HEK293 (cell line): Measurements from ENCODE around the gene PHACTR1.
A peak's percentile ranks its signal among the peaks of the same experiment; 100 is the strongest.

Experiments used
- CTCF ChIA-PET: fragments of 350-600 bp; formaldehyde crosslinking; extraction: SDS; loops from one replicate; lab custom pipeline; 2021; ENCODE audit warnings: antibody characterized with exemption; lab: Yijun Ruan, JAX
- POLR2A ChIA-PET: fragments of 300-600 bp; formaldehyde crosslinking; extraction: SDS; loops from one replicate; lab custom pipeline; 2020; ENCODE audit warnings: antibody characterized with exemption, inconsistent platforms; lab: Yijun Ruan, JAX
- H3K27ac ChIP-seq: fragments of 200-500 bp; sonication (Bioruptor generic); 2 replicates; pipeline ENCODE4 v1.5.1; 2014; ENCODE audit warnings: low read depth, low read length, control low read depth, inconsistent platforms; ENCODE audit errors: extremely low read depth
- H3K36me3 ChIP-seq, 2 experiments: fragments of 200-500 bp in 1 of 2; sonication (Bioruptor generic) in 1 of 2; 1 replicate in 1 of 2; 2 replicates in 1 of 2; pipeline ENCODE4 v1.5.1; 2014 to 2017; ENCODE audit warnings: inconsistent platforms in 2 of 2, low read length in 2 of 2; ENCODE audit not compliant: control insufficient read depth in 2 of 2, insufficient read depth in 1 of 2
- H3K4me1 ChIP-seq: fragments of 200-500 bp; sonication (Bioruptor generic); 2 replicates; pipeline ENCODE4 v1.5.1; 2014; ENCODE audit warnings: mild to moderate bottlenecking, low read length, inconsistent platforms; ENCODE audit not compliant: control insufficient read depth, insufficient read depth
- H3K4me3 ChIP-seq: 2 replicates; pipeline ENCODE4 v1.5.1; 2011; ENCODE audit warnings: low read depth, mild to moderate bottlenecking, control low read depth, low read length, moderate library complexity
- H3K9me3 ChIP-seq: fragments of 200-500 bp; sonication (Bioruptor generic); 2 replicates; pipeline ENCODE4 v1.5.1; 2014; ENCODE audit warnings: low read depth, low read length, inconsistent platforms; ENCODE audit not compliant: control insufficient read depth, insufficient read depth
- SCRT1 ChIP-seq: fragments of 450-650 bp; formaldehyde crosslinking; IDR thresholded peaks from 2 replicates; pipeline ENCODE4 v1.5.1; 2016; ENCODE audit warnings: missing biosample characterization, missing genetic modification characterization, borderline replicate concordance
- ZBTB8A ChIP-seq: fragments of 450-650 bp; formaldehyde crosslinking; IDR thresholded peaks from 2 replicates; pipeline ENCODE4 v1.5.1; 2016; ENCODE audit warnings: missing biosample characterization, missing genetic modification characterization
- ZFP3 ChIP-seq: fragments of 450-650 bp; formaldehyde crosslinking; IDR thresholded peaks from 2 replicates; pipeline ENCODE4 v1.5.1; 2016; ENCODE audit warnings: low read depth, missing biosample characterization, missing genetic modification characterization
- ZNF157 ChIP-seq: fragments of 450-650 bp; formaldehyde crosslinking; IDR thresholded peaks from 2 replicates; pipeline ENCODE4 v1.5.1; 2016; ENCODE audit warnings: missing biosample characterization, missing genetic modification characterization
- ZNF521 ChIP-seq: fragments of 450-650 bp; formaldehyde crosslinking; IDR thresholded peaks from 2 replicates; pipeline ENCODE4 v1.5.1; 2017; ENCODE audit warnings: missing biosample characterization, mild to moderate bottlenecking, missing genetic modification characterization
- ZNF544 ChIP-seq: fragments of 450-650 bp; formaldehyde crosslinking; IDR thresholded peaks from 2 replicates; pipeline ENCODE4 v1.5.0; 2017; ENCODE audit warnings: missing biosample characterization, missing genetic modification characterization
- ZNF555 ChIP-seq: fragments of 450-650 bp; formaldehyde crosslinking; conservative IDR thresholded peaks from 2 replicates; pipeline ENCODE4 v1.5.1; 2017; ENCODE audit warnings: missing biosample characterization, mild to moderate bottlenecking, missing genetic modification characterization, inconsistent platforms
- ZNF561 ChIP-seq: fragments of 450-650 bp; IDR thresholded peaks from 2 replicates; pipeline ENCODE4 v1.5.1; 2018; ENCODE audit warnings: missing biosample characterization, missing genetic modification characterization, borderline replicate concordance
- ZNF600 ChIP-seq: fragments of 450-650 bp; formaldehyde crosslinking; IDR thresholded peaks from 2 replicates; pipeline ENCODE4 v1.5.1; 2016; ENCODE audit warnings: missing biosample characterization, missing genetic modification characterization
- ZNF624 ChIP-seq: fragments of 450-650 bp; formaldehyde crosslinking; IDR thresholded peaks from 2 replicates; pipeline ENCODE4 v1.5.1; 2017; ENCODE audit warnings: missing biosample characterization, missing genetic modification characterization
- ZNF707 ChIP-seq: fragments of 450-650 bp; formaldehyde crosslinking; IDR thresholded peaks from 2 replicates; pipeline ENCODE4 v1.5.1; 2016; ENCODE audit warnings: missing biosample characterization, missing genetic modification characterization
- TF ChIP-seq, protein P1 (sequence below): fragments of 450-650 bp; formaldehyde crosslinking; IDR thresholded peaks from 2 replicates; pipeline ENCODE4 v1.5.1; 2016; ENCODE audit warnings: missing biosample characterization, missing genetic modification characterization
- TF ChIP-seq, protein P2 (sequence below): fragments of 450-650 bp; formaldehyde crosslinking; IDR thresholded peaks from 2 replicates; pipeline ENCODE4 v1.5.1; 2016; ENCODE audit warnings: missing biosample characterization, missing genetic modification characterization
- TF ChIP-seq, protein P3 (sequence below): fragments of 450-650 bp; formaldehyde crosslinking; IDR thresholded peaks from 2 replicates; pipeline ENCODE4 v1.5.1; 2016; ENCODE audit warnings: missing biosample characterization, missing genetic modification characterization, low read depth
- TF ChIP-seq, protein P4 (sequence below): fragments of 450-650 bp; formaldehyde crosslinking; IDR thresholded peaks from 2 replicates; pipeline ENCODE4 v1.5.1; 2017; ENCODE audit warnings: missing biosample characterization, missing genetic modification characterization
- TF ChIP-seq, protein P5 (sequence below): fragments of 450-650 bp; formaldehyde crosslinking; IDR thresholded peaks from 2 replicates; pipeline ENCODE4 v1.5.1; 2016; ENCODE audit warnings: missing biosample characterization, missing genetic modification characterization
- TF ChIP-seq, protein P6 (sequence below): fragments of 450-650 bp; formaldehyde crosslinking; IDR thresholded peaks from 2 replicates; pipeline ENCODE4 v1.5.1; 2016; ENCODE audit warnings: missing biosample characterization, missing genetic modification characterization

The PHACTR1 gene

DNA sequence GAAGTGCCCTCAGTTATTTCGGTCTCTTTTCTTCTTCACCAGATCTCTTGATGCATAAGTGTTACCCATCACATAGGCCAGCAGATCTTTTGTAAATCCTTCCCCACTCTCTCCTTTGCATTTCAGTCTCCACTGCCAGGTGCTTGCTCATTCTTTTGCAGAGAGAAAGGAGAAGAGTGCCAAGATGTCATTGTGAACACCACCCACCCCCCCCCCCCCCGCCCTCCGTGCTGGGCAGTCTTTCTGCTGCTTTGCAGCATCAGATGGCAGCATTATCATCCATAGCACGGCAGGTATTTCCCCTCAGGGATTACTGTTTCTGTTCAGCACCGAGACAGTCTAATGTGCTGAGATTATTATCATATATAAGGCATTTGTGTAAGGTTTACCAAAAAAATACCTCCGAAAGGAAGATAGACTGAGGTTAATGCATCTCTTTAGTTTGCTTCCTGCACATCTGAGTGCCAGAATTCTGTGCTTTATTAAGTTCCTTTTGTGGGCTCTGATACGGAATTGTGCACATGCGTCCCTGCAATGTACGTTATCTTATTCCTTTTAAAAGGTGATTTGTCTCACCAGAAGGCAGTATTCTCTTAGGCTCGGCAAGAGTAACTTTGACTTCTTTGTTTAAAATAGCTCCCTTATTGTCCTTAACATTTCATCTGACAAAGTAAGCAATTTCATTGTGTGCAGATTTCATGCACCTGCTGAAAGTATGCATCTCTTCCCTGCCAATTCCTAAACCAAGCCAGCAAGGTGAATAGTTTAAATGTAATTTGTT lies 128.8 kb downstream of the PHACTR1 start:
- Histone ChIP-seq H3K4me3 (no peak overlapping the region), H3K36me3 (no peaks in the 10 kb centered on the region), H3K4me1 (no peaks in the 10 kb centered on the region), H3K27ac (no peak overlapping the region), H3K9me3 (no peaks in the 10 kb centered on the region)
- ChIA-PET CTCF (interaction anchor here (0.7 to 1.5 kb wide), 7 partner anchors 9 to 486 kb away, joined by 3 to 10 read pairs (median 4); no protein-coding TSS in a partner anchor), POLR2A (no interaction called here)
- 0 out of 2 replicates have a peak, but pooled peaks have one; percentile 16 for TF ChIP-seq ZNF600 (tag by site-specific recombination)
- no peak for TF ChIP-seq ZNF624
- TF ChIP-seq, protein P1, sequence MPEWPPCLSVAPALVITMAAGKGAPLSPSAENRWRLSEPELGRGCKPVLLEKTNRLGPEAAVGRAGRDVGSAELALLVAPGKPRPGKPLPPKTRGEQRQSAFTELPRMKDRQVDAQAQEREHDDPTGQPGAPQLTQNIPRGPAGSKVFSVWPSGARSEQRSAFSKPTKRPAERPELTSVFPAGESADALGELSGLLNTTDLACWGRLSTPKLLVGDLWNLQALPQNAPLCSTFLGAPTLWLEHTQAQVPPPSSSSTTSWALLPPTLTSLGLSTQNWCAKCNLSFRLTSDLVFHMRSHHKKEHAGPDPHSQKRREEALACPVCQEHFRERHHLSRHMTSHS, result no peak
- no peak for TF ChIP-seq ZNF561 (tag by site-specific recombination)
- no peak for TF ChIP-seq ZFP3
- TF ChIP-seq ZNF707 (tag by site-specific recombination), result no peak

DNA sequence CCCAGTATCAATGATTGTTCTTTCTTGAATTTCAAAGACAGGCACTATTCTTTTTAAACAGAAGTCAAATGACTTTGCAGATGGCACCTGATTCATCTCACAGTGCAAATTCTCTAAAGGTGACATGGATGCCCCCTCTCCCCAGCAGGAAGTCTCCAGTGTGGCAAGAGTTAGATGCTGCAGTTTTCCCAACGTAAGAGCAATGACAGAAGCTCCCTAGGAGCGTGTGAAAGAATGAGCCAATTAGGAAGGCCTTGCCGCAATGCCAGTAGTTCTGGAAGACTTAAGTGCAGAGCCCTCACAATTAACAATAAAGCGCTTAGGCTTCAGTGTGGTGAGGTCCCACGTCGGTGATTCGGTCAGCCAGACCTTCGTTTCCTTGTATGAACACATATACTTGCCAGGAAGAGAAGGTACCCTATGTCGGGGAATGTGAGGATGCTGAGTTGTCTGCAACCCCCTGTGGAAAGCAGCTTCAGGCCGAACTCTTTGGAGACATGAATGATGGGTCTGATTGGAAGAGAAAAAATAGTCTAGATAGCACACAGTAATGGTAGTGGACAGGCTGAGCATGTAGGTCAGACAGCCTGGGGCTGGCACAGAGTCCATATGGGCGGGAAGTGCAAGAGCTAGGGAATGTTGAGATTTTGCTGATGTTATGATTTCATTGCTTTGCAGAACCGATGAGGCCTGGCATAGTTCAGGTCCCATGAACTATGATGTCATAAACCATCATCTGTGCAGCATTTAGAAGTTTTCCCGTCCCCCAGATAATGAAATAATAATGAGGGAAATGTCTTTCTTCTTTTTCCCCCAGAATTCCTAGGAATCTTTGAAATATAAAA lies 132.6 kb downstream of the PHACTR1 start:
- POLR2A ChIA-PET, result no interaction called here
- no peaks in the 10 kb centered on the region for H3K9me3 ChIP-seq
- TF ChIP-seq, protein P2, sequence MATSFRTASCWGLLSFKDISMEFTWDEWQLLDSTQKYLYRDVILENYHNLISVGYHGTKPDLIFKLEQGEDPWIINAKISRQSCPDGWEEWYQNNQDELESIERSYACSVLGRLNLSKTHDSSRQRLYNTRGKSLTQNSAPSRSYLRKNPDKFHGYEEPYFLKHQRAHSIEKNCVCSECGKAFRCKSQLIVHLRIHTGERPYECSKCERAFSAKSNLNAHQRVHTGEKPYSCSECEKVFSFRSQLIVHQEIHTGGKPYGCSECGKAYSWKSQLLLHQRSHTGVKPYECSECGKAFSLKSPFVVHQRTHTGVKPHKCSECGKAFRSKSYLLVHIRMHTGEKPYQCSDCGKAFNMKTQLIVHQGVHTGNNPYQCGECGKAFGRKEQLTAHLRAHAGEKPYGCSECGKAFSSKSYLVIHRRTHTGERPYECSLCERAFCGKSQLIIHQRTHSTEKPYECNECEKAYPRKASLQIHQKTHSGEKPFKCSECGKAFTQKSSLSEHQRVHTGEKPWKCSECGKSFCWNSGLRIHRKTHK, result no peak
- TF ChIP-seq, protein P3, sequence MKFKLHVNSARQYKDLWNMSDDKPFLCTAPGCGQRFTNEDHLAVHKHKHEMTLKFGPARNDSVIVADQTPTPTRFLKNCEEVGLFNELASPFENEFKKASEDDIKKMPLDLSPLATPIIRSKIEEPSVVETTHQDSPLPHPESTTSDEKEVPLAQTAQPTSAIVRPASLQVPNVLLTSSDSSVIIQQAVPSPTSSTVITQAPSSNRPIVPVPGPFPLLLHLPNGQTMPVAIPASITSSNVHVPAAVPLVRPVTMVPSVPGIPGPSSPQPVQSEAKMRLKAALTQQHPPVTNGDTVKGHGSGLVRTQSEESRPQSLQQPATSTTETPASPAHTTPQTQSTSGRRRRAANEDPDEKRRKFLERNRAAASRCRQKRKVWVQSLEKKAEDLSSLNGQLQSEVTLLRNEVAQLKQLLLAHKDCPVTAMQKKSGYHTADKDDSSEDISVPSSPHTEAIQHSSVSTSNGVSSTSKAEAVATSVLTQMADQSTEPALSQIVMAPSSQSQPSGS (tag by site-specific recombination), result peak; percentile 43; the same call in 1 of the 2 replicates
- TF ChIP-seq, all 188 proteins: peak for 1
- H3K36me3 ChIP-seq, result no peaks in the 10 kb centered on the region
- H3K4me1 ChIP-seq, result no peaks in the 10 kb centered on the region
- no peak overlapping the region for H3K27ac ChIP-seq
- CTCF ChIA-PET, result interaction anchor here (0.6 to 0.7 kb wide), 2 partner anchors 201 to 321 kb away, joined by 3 to 5 read pairs; no protein-coding TSS in a partner anchor
- H3K4me3 ChIP-seq, result no peak overlapping the region

DNA sequence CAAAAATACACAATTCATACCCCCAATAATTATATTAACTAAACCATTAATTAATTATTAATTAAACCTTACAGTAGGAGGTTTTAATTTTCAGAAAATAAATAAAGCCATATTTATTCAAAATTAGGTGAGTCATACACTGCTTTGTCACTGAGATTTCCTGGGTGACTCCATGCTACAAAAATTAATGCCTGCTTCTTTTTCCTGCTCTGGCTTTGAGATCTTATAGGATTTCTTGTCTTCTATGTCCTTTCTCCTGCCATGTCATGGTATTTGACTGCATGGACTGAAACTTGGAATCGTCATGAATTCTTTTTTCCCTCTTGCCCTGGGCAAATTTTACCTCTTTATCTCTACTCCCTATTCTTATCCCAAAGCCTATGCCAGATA lies 133.2 kb downstream of the PHACTR1 start:
- POLR2A ChIA-PET, result no interaction called here
- TF ChIP-seq ZNF544, result no peak
- no peak for TF ChIP-seq ZNF555 (tag by site-specific recombination)
- no peak for TF ChIP-seq ZNF157 (tag by site-specific recombination)
- TF ChIP-seq ZNF521 (tag by site-specific recombination), result no peak
- TF ChIP-seq, protein P4, sequence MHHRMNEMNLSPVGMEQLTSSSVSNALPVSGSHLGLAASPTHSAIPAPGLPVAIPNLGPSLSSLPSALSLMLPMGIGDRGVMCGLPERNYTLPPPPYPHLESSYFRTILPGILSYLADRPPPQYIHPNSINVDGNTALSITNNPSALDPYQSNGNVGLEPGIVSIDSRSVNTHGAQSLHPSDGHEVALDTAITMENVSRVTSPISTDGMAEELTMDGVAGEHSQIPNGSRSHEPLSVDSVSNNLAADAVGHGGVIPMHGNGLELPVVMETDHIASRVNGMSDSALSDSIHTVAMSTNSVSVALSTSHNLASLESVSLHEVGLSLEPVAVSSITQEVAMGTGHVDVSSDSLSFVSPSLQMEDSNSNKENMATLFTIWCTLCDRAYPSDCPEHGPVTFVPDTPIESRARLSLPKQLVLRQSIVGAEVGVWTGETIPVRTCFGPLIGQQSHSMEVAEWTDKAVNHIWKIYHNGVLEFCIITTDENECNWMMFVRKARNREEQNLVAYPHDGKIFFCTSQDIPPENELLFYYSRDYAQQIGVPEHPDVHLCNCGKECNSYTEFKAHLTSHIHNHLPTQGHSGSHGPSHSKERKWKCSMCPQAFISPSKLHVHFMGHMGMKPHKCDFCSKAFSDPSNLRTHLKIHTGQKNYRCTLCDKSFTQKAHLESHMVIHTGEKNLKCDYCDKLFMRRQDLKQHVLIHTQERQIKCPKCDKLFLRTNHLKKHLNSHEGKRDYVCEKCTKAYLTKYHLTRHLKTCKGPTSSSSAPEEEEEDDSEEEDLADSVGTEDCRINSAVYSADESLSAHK (tag by site-specific recombination), result no peak
- TF ChIP-seq, protein P5, sequence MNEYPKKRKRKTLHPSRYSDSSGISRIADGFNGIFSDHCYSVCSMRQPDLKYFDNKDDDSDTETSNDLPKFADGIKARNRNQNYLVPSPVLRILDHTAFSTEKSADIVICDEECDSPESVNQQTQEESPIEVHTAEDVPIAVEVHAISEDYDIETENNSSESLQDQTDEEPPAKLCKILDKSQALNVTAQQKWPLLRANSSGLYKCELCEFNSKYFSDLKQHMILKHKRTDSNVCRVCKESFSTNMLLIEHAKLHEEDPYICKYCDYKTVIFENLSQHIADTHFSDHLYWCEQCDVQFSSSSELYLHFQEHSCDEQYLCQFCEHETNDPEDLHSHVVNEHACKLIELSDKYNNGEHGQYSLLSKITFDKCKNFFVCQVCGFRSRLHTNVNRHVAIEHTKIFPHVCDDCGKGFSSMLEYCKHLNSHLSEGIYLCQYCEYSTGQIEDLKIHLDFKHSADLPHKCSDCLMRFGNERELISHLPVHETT (tag by site-specific recombination), result no peak
- TF ChIP-seq SCRT1, result no peak
- no peak for TF ChIP-seq ZBTB8A (tag by site-specific recombination)
- TF ChIP-seq, protein P6, sequence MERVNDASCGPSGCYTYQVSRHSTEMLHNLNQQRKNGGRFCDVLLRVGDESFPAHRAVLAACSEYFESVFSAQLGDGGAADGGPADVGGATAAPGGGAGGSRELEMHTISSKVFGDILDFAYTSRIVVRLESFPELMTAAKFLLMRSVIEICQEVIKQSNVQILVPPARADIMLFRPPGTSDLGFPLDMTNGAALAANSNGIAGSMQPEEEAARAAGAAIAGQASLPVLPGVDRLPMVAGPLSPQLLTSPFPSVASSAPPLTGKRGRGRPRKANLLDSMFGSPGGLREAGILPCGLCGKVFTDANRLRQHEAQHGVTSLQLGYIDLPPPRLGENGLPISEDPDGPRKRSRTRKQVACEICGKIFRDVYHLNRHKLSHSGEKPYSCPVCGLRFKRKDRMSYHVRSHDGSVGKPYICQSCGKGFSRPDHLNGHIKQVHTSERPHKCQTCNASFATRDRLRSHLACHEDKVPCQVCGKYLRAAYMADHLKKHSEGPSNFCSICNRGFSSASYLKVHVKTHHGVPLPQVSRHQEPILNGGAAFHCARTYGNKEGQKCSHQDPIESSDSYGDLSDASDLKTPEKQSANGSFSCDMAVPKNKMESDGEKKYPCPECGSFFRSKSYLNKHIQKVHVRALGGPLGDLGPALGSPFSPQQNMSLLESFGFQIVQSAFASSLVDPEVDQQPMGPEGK, result no peak

More for the DNA sequence above, 133.2 kb downstream of the PHACTR1 start:
- H3K27ac ChIP-seq, result no peak overlapping the region
- H3K36me3 ChIP-seq, result no peaks in the 10 kb centered on the region
- H3K4me3 ChIP-seq, result no peak overlapping the region
- no peaks in the 10 kb centered on the region for H3K9me3 ChIP-seq
- no peaks in the 10 kb centered on the region for H3K4me1 ChIP-seq
- CTCF ChIA-PET, result no interaction called here
